Measurements from ENCODE around the gene DUSP1. TPM values are rescaled to one million over a fixed set of nuclear protein-coding genes. Genes with fewer than 3 reads are reported as not detected.
"Not testable (repeated sequence)": the region's sequence is repeated elsewhere in the genome, so short reads cannot be mapped to it uniquely, and the experiment has no call there.

The DUSP1 gene
- total RNA-seq, 1 donor from 2014 or later: 72.0 TPM

- DNase-seq (ENCODE audit: low read depth, low spot score): no peak
These were observed 26.8 kb upstream of the DUSP1 start for GRCh38 chr5:172797771-172798191.

- no peak for DNase-seq (ENCODE audit: low read depth, low spot score)
These were observed 25.3 kb upstream of the DUSP1 start for GRCh38 chr5:172796306-172796705.

- DNase-seq (ENCODE audit: low read depth, low spot score): peak; percentile 85
These were observed 24.5 kb upstream of the DUSP1 start for GRCh38 chr5:172795318-172795977.

DNA sequence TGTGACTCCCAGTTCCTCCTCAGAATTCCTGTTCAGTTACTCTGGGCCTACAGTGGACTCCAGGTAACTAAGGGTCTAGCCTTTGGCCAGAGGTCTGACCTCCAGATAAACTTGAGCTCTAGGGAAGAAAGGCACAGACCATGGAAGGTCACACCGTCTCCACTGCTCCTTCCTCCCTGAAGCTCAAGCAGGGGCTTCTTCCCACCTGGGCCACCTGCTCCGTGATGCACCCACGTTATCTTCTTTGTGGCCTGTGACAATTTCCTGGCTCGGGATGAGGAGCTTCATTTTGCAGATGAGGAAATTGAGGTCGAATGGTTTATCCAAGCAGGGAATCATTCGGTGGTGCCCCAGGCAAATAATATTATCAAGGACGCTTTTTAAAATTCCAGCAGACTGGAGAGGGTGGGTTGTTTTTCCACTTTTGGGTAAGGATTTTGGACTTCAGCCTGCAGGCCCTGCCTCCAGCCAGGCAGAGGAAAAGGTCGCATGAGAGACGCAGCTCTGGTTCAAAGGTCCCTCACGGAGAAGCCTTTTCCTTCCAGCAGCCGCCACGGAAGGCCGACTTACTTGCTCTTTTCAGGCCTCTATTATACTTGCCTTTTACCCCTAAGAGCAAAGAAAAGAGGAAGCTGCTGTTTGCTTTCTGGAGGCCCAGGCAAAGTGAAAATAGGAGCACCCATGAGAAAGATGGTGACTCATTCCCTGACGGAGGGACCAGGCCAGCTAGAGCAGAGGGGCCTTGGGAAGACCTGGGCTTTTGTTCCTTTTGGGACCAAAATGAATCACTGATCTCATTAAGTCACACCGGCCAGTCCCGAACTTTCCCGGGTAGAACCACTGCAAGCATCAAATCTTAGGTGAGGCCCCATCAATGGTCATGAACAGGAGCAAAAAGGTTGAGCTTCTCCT is 22.8 kb upstream of the DUSP1 start:
- no peak for DNase-seq (ENCODE audit: low read depth, low spot score)

- DNase-seq (ENCODE audit: low read depth, low spot score): no peak
These were observed 21.9 kb upstream of the DUSP1 start for GRCh38 chr5:172792701-172793570.

- no peak for DNase-seq (ENCODE audit: low read depth, low spot score)
These were observed 20.9 kb upstream of the DUSP1 start for GRCh38 chr5:172791726-172792445.

- DNase-seq (ENCODE audit: low read depth, low spot score): no peak
These were observed 20.3 kb upstream of the DUSP1 start for GRCh38 chr5:172791286-172791685.

- DNase-seq (ENCODE audit: low read depth, low spot score): no peak
These were observed 19.5 kb upstream of the DUSP1 start for GRCh38 chr5:172790496-172790889.

DNA sequence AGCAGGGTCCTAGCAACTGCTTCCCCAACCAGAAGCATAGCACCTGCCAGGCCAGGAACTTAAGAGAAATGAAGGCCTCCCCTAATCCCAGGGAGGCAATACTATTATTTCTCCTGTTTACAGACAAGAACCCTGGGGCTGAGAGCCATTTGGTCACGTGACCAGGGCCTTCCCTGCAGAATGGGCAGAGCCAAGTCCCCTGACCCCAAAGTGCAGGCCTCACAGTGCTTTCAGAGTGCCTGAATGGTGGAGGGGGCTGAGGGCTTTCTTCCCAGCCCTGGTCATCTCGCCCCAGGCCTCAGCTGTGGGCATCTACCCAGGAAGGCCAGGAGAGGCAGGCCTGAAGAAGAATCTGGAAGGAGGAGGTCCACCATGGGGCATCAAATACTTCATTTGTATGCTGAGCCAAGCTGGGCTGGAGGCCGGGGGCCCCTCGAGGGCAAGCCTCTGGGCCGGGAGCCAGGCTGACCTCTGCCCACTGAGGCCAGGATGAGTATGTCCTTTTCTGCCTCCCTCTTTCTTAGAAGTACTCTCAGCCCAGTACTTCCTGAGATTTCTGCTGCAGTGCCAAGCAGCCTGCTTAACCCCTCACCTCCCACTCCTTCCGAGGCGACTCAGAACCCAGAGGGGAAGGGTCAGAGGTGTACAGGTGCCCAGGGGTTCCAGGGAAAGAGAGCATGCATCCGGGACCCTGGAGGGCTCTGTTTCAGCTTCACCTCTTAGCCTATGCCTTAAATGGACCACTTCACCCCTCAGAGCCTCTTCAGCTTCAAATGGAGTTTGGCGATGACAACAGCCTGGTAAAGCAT is 18.9 kb upstream of the DUSP1 start:
- DNase-seq (ENCODE audit: low read depth, low spot score): no peak

DNA sequence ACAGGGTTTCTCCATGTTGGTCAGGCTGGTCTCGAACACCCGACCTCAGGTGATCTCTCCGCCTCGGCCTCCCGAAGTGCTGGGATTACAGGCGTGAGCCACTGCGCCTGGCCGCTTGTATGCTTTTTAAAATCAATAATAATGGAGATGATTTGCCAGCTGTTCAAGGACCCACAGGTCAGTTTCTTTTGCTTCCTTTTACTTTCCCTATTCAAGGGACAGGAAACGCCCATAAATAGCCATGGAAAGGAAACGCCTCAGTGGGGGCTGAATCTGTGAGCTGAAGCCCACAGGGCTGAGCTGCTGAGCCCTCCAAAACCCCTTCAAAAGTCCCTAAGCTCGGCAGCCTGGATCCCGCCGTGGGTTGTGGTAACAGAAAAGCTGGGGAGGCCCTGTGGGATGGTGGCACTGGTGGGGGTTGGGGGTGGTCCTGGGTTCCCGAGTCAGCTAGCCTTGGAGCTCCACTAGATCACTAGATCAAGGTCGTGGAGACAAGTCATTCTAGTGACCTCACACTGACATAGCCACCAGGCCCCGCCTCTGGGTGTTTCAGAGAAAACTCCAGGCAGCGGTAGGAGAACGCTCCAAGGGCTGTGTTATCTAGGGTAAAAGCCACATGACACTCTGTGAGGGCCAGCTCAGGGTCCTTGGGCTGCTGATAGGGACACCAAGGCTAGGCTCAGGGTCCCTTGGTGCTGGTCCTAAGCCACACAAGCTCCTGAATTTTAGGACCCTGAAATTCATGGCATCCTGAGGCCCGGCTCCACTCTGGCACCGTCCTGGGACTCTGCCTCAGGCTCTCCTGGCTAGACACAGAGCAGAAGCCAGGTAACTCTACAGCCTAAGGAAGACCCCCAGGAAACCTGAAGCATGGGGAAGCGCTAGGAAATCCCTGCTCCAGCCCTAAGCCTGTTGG is 18.0 kb upstream of the DUSP1 start:
- no peak for DNase-seq (ENCODE audit: low read depth, low spot score)

DNA sequence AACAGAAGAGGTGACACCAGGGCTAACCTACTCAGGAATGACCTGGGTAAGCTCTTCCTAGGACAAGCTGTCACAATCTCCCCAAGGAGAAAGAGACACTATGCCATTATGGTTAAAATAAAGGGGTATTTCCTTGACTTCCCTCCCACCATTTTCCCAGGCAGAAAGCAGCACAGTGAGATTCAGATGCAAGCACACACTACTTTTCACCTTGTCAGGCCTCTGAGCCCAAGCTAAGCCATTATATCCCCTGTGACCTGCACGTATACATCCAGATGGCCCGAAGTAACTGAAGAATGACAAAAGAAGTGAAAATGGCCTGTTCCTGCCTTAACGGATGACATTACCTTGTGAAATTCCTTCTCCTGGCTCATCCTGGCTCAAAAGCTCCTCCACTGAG is 16.5 kb upstream of the DUSP1 start:
- not testable (repeated sequence) for DNase-seq (ENCODE audit: low read depth, low spot score)

DNA sequence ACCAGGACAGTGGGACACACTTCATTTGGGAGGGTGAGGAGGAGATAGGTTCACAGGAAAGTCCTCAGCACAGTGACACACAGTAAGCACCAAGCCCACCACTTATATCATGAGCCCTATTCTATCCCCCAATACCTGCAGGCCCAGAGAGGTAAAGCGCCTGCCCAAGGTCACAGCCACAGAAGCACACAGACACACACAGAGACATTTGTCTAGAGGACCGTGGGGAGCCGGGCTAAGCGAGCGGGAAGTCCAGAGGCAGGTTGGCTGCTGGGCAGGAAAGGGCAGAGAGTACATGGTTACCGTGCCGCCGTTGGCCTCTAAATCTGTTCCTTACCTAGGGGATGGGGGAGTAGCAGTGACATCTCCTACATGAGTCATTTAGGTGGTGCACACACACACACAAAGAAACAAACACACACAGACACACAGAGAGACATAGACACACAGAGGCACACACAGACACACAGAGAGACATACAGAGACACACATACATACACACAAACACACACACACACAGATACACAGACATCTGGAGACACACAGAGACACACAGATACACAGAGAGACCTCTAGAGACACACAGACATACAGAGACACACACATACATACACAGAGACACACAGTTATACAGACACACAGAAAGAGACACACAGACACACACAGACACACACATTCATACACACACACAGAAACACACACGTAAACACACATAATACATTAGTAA is 15.9 kb upstream of the DUSP1 start:
- DNase-seq (ENCODE audit: low read depth, low spot score): no peak

- no peak for DNase-seq (ENCODE audit: low read depth, low spot score)
These were observed 14.6 kb upstream of the DUSP1 start for GRCh38 chr5:172785429-172786088.

GRCh38 chr5:172784162-172784561 is 13.2 kb upstream of the DUSP1 start:
- DNase-seq (ENCODE audit: low read depth, low spot score): not testable (repeated sequence)

DNA sequence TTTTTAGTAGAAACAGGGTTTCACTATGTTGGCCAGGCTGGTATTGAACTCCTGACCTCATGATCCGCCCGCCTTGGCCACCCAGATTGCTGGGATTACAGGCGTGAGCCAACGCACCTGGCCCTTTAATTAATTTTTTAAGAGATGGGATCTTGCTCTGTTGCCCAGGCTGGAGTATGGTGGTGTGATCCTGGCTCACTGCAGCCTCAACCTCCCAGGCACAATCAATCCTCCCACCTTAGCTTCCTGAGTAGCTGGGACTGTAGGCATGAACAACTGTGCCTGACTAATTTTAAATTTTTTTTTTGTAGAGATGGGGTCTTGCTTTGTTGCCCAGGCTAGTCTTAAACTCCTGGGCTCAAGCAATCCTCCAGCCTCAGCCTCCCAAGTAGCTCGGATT is 12.3 kb upstream of the DUSP1 start:
- DNase-seq (ENCODE audit: low read depth, low spot score): not testable (repeated sequence)

DNA sequence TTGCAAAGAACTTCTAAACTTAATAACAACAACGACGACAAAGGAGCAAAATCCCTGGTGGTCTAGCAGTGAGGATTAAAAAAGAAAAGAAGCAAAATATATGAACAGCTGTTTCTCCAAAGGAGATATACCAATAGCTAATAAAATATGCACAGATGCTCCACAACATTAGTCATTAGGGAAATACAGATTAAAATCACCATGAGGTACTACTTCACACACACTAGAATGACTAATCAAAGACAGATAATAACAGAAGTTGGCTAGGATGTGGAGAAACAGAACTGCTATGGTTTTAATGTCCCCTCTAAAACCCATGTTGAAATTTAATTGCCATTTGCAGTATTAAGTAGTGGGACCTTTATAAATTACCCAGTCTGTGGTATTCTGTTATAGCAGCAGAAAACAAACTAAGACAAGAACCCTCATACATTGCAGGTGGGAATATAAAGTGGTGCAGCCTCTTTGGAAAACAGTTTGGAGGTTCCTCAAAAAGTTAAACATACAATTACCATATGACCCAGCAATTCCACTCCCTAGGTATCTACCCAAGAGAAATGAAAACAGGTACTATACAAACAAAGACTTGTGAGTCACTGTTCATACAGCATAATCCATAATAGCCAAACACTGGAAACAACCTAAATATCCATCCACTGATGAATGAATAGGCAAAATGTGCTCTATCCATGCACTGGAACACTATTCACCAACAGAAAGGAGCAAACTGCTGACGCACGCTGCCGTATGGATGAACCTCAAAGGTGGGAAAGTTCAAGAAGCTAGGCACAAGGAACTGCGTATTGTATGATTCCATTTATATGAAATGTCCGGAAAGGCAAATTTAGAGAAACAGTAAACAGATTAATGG is 11.4 kb upstream of the DUSP1 start:
- DNase-seq (ENCODE audit: low read depth, low spot score): no peak
